HG02970 (cell line): Measurements from ENCODE around the gene SMG6.
A peak's percentile ranks its signal among the peaks of the same experiment; 100 is the strongest.
"Not testable (repeated sequence)": the region's sequence is repeated elsewhere in the genome, so short reads cannot be mapped to it uniquely, and the experiment has no call there.

Source experiments
- ATAC-seq: cut with Tn5 transposase; IDR thresholded peaks from one replicate; pipeline ENCODE4 v1.9.1; 2021; ENCODE audit warnings: mild to moderate bottlenecking, moderate library complexity, moderate number of reproducible peaks; ENCODE audit not compliant: unreplicated experiment, low FRiP score

Gene SMG6

DNA sequence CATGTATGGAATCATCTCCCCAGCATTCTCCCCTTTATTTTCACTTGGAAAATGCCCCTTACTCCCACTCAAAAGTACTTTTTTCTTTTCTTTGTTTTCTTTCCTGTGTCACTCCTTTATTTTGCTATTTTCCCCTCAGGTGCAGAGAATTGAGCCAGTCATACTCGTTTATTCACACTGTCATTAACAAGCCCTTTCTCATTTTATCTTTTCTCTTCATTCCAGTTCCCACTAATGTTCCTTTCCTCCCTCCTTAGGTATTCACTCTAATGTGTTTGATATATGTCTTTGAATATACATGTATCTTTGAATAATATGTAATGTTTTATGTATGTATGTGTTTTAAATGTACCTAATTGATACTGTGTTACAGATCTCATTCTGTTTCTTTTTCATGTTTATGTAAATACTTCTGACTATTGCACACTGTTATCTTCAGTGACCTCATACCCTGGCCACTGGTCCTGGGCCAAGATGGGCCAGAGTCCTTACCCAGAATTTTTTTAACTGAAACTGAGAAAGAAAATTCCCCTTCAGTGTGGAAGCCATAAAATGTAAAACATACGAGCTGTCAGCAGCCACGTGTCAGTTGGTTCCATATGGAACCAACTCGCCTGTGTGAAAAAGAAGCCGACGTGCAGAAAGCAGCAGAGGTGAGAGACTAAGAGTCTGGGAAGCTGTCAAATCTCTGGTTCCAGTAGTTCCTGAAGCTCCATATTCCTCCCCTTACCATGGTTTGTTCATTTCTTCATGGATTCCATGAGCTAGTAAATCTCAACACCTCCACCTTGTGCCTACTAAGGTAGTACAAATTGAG lies 6.0 kb upstream of the SMG6 start:
- no peak for ATAC-seq

DNA sequence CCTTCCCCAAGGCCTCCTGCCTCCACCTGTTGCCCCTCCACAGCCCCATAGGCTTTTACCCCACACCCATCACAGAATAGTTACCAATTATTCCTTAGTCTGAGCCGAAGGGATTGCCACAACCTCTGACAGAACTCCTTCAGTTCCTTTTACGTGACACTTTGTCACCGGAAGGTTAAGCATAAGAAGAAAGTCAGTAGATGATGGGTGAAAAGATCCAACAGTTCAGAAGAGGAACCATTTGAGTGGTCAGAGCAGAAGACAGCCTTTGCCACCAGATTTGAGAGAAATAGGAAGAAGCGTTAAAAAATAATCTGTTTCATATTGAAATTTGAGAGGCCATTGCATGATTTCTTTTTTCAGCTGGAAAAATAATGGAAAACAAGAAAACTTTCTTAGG lies 1.3 kb upstream of the SMG6 start:
- no peak for ATAC-seq

DNA sequence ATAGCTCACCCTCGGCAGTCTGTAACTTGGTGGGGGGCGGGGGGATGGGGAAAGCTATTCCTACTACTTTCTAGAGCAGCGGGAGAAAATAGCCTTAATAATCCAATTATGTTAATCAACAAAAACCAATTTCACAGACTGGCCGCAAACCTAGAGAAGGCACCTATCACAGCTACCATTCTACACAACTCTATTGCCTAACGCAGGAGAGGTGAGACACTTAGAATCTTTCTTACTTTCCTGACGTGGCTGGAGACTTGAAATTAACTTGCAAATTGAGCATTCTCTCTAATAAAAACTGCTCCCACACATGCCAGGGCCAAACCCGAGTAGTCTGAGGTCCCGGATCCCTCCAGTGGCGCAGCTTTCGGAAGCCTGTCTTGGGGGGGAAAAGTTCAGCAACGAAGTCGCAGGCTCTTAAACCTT lies 794 bp downstream of the SMG6 start:
- peak; percentile 6 for ATAC-seq

DNA sequence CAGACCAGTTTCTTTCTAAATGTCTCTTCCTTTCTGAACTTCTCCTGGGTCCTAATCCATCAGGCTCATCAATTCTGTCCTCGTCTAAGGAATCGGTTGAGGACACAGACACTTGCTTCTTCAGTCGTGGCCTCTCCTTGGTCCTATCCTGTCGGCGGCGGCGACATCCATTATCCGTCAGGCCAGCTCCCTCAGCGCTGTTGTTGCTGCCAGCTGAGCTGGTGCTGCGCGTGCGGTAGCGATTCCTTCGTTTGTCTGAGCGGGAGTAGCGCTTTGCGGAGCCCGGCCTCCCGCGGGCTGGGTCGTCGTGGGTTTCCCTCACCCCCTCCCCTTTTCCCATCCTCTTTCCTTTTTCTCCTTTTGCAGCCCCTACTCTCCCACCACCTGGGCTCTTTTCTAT lies 3.8 kb downstream of the SMG6 start:
- no peak for ATAC-seq

DNA sequence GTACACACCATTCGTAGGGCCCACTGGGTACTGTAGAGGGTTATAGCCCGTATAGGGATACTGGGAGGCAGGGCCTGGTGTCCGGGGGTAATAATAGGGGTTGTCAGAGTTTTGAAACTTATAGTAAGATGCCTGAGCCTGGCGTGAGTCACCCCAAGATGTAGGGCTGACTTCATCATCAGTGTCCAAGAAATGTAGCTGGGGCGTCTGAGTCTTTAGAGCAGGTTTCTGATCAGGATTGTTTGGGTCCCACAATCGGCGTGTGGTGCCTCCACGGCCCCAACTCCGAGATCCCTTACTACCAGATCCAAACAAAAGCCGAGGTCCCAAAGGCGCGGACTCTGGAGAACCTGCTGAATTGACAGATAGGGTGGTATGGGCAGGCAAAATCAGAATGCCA lies 4.4 kb downstream of the SMG6 start:
- ATAC-seq: no peak

DNA sequence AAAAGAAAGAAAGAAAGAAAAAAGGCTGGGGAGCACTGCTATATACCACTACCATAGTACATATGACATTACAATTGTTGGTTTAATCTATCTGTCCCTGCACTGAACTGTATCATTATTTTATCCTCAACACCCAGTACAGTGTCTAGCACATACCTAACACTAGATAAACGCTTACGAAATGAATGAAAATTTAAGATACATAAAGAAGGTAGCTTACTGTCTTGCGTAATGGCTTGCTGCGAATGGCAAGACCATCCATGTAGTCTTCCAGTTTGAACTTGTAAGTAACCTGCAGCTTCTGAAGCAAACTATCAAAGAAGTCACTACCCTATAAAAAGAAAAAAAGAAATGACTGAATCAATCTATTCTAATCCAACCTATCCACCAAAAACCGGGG lies 6.6 kb downstream of the SMG6 start:
- no peak for ATAC-seq

DNA sequence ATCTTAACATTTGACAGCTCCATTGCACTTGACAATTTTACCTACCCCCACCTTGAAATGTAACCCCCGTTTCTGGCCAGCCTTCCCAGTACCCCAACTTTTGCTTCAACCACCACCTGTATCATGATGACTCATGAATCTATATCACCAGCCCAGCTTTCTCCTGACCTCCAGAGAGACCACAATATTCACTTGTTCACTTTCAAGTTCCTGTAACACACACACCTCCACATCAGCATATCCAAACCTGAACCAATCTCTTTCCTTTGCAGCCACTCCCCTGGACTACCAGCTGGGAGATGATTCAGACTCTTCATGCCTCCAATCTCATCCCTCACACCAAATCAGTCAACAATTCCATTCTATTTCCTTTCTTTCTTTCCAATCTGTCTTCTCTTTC lies 8.0 kb downstream of the SMG6 start:
- no peak for ATAC-seq

DNA sequence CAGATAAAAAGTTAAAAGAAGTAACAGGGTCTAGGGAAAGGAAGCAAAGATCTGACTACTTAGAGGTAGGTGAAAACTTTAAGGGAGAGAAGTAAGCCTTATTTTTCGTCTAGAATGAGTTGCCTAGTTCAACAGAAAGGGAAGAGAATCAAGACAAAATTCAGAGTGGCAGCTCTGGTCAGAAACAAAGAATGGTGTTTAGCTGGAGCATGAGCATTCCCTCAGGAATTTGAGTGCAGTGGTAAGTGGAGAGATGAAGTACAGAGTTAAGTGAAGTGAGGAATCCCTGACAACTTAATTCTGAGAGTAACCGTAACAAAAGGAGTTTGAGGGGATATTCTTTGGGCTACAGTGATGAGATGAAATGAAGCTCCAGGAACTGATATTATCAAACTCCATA lies 11.5 kb downstream of the SMG6 start:
- no peak for ATAC-seq

DNA sequence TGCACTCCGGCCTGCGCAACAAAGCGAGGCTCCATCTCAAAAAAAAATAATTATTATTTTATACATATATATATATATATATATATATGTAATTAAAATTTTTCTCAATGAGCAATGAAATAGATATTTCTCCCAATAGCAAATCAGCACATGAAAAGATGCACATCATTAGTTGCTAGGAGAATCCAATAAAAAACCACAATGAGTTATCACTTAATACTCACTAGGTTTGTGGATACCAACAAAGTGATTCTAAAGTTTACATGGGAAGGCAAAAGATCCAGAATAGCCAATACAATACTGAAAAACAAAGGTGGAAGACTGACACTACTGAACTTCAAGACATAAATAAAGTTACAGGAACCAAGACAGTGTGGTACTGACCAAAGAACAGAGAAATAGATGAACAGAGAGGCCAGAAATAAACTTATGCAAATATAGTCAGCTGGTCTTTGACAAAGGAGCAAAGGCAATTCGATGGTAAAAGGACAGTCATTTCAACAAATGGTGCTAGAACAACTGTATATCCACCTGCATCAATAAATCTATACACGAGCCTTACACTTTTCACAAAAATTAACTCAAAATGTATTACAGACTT lies 13.6 kb downstream of the SMG6 start:
- ATAC-seq: no peak

DNA sequence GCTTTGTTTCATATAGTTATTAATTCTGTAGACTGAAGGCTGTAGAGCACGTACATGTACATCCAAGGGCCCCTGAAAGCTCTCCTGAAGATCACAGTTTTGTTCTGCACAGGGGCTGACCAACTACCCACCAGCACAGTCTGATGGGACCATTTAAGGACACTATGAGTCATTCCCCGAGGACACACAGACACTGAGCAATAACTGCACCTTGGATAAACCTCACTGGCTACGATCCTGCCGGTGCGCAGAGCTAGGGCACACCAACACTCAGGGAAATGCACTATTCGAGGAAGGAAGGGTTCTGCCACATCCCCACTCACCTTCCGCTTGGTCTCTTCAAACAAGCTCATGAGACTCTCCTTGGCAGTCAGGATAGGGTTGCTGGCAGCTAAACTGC lies 20.3 kb downstream of the SMG6 start:
- no peak for ATAC-seq

DNA sequence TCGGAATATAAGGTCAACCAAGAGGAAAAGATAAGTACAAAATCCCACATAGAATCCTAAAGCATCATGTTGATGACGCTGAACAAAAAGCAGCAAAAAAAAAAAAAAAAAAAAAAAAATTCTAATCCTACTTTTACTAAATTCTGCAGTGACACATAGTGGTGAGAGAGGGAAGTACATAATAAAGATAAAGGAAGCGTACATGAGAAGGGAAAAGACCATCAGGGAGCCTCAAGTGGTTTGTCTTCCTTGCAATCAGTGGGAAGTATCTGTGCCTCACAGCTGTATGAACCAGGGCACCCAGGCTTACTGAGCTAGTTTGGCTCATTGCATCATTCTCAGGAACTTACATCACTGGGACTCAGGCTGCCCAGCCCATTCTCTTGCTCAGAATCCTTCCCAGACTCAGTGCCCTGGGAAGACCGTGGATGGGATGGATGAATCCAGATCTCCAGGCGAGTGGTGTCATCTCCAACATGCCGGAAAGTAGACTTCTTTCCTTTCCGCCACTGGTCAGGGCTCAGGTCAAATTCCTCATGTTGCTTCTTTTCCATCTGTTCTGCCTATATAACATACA lies 21.2 kb downstream of the SMG6 start:
- ATAC-seq: no peak

DNA sequence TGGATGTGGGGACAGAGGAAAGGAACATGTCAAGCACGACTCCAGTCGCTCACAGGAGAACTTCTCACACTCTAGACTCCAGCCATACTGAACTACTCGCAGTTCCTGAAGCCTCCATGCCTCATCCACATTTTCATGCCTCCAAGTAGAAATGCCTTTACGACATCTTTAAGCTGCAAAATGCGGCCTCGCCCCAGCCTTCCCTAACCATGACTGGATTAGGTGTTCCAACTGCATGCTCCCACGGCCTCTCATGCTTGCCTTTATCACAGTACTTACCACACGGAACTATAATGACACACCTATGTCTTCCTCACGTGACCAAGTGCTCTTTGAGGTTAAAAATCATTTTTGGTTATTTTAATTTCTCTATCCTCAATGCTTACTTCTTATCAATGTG lies 23.9 kb downstream of the SMG6 start:
- ATAC-seq: no peak

DNA sequence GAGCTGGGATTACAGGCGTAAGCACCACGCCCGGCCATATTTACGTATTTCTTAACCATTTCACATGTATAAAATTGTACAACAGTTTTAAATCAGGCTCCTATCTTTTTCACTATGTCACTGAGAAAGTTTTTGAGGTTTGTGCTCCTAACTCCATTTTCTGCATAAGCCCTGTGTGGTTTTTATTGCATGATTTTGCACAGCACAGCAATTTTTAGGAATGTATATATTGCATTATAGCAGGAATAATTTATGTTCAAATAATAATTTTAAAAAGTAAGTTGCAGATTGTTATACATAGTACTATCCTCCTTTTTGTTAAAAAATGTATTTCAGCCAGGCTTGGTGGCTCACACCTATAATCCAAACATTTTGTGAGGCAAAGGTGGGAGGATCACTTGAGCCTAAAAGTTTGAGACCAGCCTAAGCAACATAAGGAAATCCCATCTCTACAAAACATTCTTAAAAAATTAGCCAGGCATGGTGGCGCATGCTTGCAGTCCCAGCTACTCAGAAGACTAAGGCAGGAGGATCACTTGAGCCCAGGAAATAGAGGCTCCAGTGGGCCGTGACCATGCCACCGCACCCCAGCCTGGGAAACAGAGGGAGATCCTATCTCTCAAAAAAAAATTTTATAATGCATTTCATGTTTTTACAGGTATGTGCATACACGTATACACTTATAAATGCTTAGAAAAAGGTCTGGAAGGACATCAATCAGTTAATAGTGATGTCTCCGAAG lies 26.0 kb downstream of the SMG6 start:
- no peak for ATAC-seq

DNA sequence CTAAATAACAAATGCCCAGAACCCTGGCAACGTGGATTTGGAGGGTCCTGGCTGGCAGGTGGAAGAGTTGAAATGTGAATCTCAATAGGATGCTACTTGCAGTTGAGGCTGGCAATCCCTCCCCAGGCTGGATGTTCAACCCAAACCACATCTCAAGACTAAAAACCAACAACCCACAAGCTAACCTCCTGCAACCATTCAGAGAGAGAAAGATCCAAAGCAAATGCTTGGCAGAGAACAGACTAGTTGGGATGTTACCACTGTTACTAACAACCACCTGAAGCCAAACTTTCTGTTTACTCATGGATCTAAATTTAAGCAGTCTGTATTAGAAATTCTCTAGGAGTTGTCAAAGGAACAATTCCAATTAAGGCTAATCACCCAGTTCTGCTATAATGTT lies 27.9 kb downstream of the SMG6 start:
- no peak for ATAC-seq

DNA sequence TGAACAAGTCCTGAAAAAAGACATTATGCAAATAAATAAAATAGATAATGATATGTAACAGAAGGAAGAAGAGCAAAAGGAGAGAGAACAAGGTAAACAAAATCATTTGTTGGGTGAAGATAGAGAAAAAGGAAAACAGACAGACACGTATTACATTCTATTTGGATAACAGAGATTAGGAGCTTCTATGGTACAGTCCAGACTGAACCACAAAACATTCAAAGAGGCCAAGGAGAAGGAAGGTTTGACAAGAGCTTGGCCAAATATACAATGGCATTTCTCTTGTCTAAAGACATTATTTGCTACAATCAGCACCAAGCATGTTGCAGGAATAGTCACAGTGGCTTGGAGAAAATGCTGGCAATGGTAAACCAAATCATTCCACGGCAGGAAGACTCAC lies 29.2 kb downstream of the SMG6 start:
- ATAC-seq: no peak

DNA sequence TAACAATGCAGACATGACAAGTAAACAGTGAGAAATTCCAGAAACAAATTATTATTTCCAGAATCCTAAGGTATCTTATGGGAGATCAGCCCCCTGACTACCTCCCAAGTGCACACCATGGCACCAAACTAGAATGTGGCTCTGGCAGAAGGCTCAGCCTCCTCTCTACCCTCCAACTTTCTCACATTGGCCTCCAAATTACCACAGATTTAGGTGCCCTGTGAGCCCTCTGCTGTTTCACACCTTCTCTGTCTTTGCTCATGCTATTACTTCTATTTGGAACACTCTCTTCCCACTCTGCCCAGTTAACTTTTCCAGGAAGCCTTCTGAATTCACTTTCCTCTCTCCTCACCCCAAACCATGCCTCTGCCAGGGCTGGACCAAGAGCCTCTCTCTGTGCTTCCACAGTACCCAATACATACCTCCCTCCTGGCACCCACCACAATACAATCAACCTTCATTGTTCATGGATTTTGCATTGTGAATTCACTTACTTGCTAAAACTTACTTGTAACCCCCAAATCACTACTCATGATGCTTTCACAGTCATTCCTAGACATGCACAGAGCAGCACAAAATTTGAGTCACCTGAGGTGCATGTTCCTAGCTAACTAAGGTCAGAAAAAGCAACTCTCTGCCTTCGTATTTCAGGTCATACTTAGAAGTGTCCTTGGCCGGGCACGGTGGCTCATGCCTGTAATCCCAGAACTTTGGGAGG lies 31.4 kb downstream of the SMG6 start:
- ATAC-seq: no peak

DNA sequence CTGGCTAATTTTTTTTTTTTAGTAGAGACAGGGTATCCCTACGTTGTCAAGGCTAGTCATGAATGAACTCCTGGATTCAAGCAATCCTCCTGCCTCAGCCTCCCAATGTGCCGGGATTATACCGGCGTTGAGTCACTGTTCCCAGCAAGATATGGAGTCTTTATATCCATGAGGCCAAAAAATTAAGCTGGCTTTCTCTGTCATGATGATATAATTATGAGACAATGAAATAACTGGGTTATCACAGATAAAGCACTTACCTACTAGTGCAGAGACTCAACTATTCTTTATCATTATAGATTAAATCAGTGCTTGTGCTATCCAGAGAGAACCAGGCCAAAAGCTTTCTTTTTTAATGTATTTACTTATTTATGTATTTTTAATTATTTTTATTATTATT lies 36.2 kb downstream of the SMG6 start:
- ATAC-seq: no peak

DNA sequence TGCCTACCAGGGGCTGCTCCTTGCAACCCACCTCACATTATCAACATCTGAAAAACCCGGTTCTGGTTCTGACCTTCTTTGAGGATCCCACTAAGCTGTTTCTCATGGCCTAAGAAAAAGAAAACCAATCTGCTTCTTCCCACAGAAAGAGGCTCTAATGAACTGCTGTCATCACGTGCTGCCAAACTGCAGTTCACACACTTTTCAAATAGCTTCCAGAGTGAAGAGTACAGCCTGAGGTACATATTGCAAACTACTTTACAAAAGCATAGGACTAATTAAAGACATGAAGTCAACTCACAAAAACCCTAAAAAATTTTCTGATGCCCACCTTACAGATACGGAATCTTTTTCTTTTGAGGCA lies 36.7 kb downstream of the SMG6 start:
- ATAC-seq: peak; percentile 29

DNA sequence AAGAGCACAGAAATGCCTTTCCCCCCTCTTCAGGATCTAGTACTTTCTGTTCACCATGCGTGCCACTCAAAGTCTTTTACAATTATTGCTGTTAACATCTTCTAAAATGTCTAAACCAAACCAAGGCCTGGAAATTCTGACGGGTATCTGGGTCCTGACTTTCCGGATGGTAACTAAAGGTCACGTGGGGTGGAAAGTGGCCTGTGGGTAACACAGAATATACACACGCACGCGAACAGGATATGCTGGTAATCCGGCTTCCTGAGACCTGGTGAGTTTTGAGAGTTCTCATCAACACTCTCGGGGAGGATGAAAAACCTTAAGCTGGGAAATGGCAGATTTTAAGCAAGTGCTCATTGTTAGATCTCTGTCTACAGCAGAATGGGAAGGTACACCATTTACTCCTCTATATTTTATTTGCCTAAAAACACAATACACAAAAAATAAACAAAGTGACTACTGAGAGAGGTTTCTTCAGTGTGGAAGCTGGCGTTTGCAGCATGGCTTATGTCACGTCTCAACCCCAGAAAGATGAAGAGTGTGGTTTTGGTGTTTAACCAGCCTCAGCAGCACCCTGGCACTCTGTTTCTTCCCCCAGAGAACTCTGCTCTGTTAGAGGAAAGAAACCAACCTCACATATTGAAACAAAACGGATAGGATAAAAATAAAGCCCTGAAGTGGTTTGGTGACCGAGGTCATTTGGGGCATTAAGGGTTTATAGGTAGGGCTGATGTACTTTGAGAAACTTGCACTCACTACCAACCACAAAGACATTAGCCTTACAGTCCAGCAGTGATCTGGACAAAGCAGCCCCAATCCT lies 37.3 kb downstream of the SMG6 start:
- peak; percentile 60 for ATAC-seq

DNA sequence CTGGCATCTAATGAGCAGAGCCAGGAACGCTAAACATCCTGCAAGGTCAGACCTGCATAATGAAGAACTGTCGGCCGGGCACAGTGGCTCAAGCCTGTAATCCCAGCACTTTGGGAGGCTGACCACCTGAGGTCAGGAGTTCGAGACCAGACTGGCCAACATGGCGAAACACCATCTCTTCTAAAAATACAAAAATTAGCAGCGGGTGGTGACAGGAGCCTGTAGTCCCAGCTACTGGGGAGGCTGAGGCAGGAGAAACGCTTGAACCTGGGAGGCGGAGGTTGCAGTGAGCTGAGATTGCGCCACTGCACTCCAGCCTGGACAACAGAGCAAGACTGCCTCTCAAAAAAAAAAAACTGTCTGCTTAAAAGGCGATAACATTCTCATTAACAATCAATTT lies 38.4 kb downstream of the SMG6 start:
- ATAC-seq: not testable (repeated sequence)
